HL-60 (cell line): Measurements from ENCODE around the gene BIRC6.

ENCODE experiments used
- DNase-seq, 2 experiments: peaks; one replicate each; pipeline ENCODE4 v3.0.0-alpha.2; 2010 to 2020; ENCODE audit warnings: low read depth in 1 of 2, low spot score in 1 of 2
- H3K27ac ChIP-seq: fragments of 250-450 bp; sonication (Bioruptor Pico); replicated peaks from 2 replicates; pipeline ENCODE4 v1.5.1; 2020; ENCODE audit warnings: mild to moderate bottlenecking, moderate library complexity
- H3K27me3 ChIP-seq: fragments of 250-450 bp; sonication (Bioruptor Pico); 2 replicates; pipeline ENCODE4 v1.5.1; 2021; ENCODE audit warnings: mild to moderate bottlenecking, moderate library complexity; ENCODE audit not compliant: insufficient read depth, poor library complexity, severe bottlenecking
- H3K4me3 ChIP-seq: replicated peaks from 2 replicates; pipeline ENCODE4 v1.5.1; 2011; ENCODE audit warnings: mild to moderate bottlenecking, control low read depth, low read length; ENCODE audit not compliant: insufficient read depth
- CTCF ChIP-seq: IDR thresholded peaks from one replicate; pipeline ENCODE4 v1.5.1; 2011; ENCODE audit warnings: low read length, control low read depth, inconsistent platforms; ENCODE audit not compliant: insufficient read depth
- GABPA ChIP-seq: IDR thresholded peaks from 2 replicates; pipeline ENCODE4 v1.6.1; 2012; ENCODE audit warnings: low read depth
- POLR2AphosphoS5 ChIP-seq: IDR thresholded peaks from 2 replicates; pipeline ENCODE4 v1.6.1; 2012; ENCODE audit warnings: low read depth
- SPI1 ChIP-seq: IDR thresholded peaks from 2 replicates; pipeline ENCODE4 v1.6.1; 2012; ENCODE audit warnings: low read depth, mild to moderate bottlenecking, borderline replicate concordance
- TF ChIP-seq, protein P1 (sequence below): IDR thresholded peaks from 2 replicates; pipeline ENCODE4 v1.6.1; 2012; ENCODE audit warnings: low read depth; ENCODE audit not compliant: insufficient replicate concordance

Gene BIRC6

DNA sequence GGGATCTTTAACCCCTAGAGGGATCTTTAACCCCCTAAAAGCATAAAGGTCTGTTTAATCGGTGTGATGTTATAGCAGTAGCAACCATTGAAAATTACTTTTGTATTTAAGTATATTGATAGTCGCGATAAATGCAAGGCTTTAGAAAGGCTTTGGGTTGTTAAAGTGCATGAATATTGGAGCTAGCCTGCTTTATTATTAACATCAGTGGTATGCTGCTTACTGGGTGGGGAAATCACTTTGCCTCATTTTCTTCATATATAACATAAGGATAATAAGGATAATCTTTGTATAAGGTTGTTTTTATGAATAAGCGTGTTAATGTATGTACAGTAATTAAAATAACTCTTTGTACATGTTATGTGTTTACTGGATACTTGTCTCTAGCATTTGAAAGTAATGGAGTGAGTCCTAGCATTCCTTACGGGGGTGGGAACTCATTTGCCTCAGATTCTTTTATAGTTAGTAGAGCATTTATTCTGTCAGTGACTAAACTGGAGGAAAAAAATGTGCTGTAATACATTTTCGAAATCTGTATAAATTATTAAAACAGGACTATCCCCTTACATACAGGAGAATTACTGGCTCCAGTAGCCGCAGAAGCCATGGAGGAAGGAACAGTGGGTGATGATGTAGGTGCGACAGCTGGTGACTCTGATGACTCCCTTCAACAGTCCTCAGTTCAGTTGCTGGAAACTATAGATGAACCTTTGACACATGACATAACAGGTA, 122.2 kb downstream of the BIRC6 start:
- DNase-seq: no peak
- Histone ChIP-seq H3K4me3 (no peak overlapping the region), H3K27ac (no peak overlapping the region), H3K27me3 (no peaks in the 10 kb centered on the region)
- TF ChIP-seq SPI1 (no peak), POLR2AphosphoS5 (no peak), GABPA (no peak), CTCF (no peak)
- TF ChIP-seq, protein P1, sequence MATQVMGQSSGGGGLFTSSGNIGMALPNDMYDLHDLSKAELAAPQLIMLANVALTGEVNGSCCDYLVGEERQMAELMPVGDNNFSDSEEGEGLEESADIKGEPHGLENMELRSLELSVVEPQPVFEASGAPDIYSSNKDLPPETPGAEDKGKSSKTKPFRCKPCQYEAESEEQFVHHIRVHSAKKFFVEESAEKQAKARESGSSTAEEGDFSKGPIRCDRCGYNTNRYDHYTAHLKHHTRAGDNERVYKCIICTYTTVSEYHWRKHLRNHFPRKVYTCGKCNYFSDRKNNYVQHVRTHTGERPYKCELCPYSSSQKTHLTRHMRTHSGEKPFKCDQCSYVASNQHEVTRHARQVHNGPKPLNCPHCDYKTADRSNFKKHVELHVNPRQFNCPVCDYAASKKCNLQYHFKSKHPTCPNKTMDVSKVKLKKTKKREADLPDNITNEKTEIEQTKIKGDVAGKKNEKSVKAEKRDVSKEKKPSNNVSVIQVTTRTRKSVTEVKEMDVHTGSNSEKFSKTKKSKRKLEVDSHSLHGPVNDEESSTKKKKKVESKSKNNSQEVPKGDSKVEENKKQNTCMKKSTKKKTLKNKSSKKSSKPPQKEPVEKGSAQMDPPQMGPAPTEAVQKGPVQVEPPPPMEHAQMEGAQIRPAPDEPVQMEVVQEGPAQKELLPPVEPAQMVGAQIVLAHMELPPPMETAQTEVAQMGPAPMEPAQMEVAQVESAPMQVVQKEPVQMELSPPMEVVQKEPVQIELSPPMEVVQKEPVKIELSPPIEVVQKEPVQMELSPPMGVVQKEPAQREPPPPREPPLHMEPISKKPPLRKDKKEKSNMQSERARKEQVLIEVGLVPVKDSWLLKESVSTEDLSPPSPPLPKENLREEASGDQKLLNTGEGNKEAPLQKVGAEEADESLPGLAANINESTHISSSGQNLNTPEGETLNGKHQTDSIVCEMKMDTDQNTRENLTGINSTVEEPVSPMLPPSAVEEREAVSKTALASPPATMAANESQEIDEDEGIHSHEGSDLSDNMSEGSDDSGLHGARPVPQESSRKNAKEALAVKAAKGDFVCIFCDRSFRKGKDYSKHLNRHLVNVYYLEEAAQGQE: no peak

GRCh38 chr2:32479993-32480392, 123.2 kb downstream of the BIRC6 start:
- H3K27ac ChIP-seq: no peak overlapping the region
- TF ChIP-seq POLR2AphosphoS5: no peak
- TF ChIP-seq, protein P1: no peak
- TF ChIP-seq SPI1: no peak
- no peak for TF ChIP-seq GABPA
- TF ChIP-seq CTCF: no peak
- H3K4me3 ChIP-seq: no peak overlapping the region
- H3K27me3 ChIP-seq: no peaks in the 10 kb centered on the region
- no peak for DNase-seq

DNA sequence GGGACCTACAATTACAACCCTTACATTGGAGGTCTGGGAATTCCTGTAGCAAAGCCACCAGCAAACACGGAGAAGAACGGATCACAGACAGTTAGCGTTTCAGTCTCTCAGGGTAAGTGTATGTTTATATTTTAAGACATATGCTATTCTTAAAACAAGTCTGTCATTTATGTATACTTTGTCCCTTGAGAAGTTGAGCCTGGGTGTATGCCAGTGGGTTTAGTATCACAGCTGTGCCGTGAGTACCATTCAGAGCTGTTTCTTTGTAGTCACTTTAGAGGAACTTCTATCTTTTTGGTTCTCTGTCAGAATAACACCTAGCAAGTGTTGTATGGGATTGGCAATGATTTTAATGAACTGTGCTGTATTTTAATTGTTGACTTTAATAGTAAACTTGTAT, 125.6 kb downstream of the BIRC6 start:
- Histone ChIP-seq H3K4me3 (no peak overlapping the region), H3K27me3 (no peaks in the 10 kb centered on the region), H3K27ac (no peak overlapping the region)
- no peak for DNase-seq
- TF ChIP-seq SPI1: no peak
- TF ChIP-seq CTCF: no peak
- no peak for TF ChIP-seq GABPA
- TF ChIP-seq, protein P1: no peak
- no peak for TF ChIP-seq POLR2AphosphoS5
